Measurements from ENCODE around the gene GMPR2. TPM values are rescaled to one million over a fixed set of nuclear protein-coding genes. Genes with fewer than 3 reads are reported as not detected.

Gene GMPR2
- total and polyA plus RNA-seq, 2 of the 13 experiments (the other 11 are each of a cell fraction or from before 2014, with no cell fraction given): 210 to 273 TPM

- TF ChIP-seq ZBTB40 (IDR thresholded peaks at IDR 0.05) (no peak), ZBTB40 (CRISPR knock-in tag; IDR thresholded peaks at IDR 0.05) (no peak; the same call in 1 of the 2 replicates), SETDB1 (CRISPR knock-in tag; IDR thresholded peaks at IDR 0.05; ENCODE audit: borderline replicate concordance) (no peak), NFAT5 (CRISPR knock-in tag; IDR thresholded peaks at IDR 0.05) (no peak), CHD2 (IDR thresholded peaks at IDR 0.05; ENCODE audit: low read depth, low read length) (no peak), ZSCAN9 (CRISPR knock-in tag; IDR thresholded peaks at IDR 0.05; ENCODE audit: borderline replicate concordance) (no peak), DMAP1 (CRISPR knock-in tag; IDR thresholded peaks at IDR 0.05) (no peak), HOXA3 (CRISPR knock-in tag; IDR thresholded peaks at IDR 0.05) (peak; percentile 50; the same call in 1 of the 2 replicates), GTF2F1 (IDR thresholded peaks at IDR 0.05; ENCODE audit: low read length) (no peak), LCORL (IDR thresholded peaks at IDR 0.05) (no peak), LCORL (CRISPR knock-in tag; IDR thresholded peaks at IDR 0.05) (peak; percentile 82), GABPB1 (CRISPR knock-in tag; IDR thresholded peaks at IDR 0.05) (0 out of 2 replicates have a peak, but pooled peaks have one; percentile 12), ZFY (CRISPR knock-in tag; IDR thresholded peaks at IDR 0.05) (no peak), ZNF329 (CRISPR knock-in tag; IDR thresholded peaks at IDR 0.05; ENCODE audit: low read depth) (no peak)
Observed at GRCh38 chr14:24255931-24256711, 23.4 kb downstream of the GMPR2 start (continued).
